ENCODE data around the gene GNLY. TPM values are rescaled to one million over a fixed set of nuclear protein-coding genes. Genes with fewer than 3 reads are reported as not detected.

GNLY gene
- polyA plus RNA-seq, 3 donors = 1.2 to 4.7 (median 2.3) TPM

DNA sequence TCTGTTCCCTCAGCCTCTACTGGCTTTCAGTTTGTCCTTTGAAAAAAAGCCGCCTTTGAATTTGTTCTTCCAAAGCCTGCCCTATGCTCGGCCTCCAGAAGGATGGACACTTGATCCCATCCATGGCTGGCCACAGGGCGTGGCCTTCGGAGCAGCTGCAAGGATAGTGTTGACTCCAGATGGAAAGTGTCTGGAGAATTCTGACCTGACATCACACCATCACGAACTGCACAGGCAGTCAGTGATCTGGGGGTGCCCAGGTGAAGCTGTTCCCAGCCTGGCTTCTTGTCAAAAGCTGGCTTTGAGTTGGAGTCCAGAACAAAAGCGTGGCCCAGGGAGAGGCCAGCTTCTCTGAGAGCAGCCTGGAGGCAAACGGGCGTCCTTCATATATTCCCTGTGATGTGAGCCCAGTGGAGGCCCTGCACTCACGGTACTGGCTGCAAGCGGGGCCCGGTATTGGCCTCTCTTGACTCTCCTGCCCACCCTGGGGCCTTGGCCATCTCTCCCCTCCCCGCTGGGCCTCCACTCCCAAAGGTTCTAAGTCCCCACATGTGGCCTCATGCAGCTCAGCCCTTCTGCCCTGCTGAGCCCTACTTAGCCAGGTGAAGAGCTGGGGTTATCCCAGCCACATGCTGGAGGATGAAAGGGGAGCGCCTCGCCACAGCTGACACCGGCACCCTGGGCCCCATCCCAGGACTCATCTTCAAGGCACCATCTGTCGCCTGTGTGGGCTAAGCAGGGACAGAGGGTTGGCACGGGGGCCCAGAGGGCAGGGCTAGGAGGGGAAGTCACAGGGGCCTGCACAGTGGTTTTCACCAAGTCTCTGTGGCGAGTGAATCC, 39.2 kb downstream of the GNLY start:
- WGBS, 3 donors = 84 to 90% (median 86%) methylated on average over 18 of the region's 18 CpGs
- no peak overlapping the region for H3K27ac ChIP-seq (ENCODE audit: low read depth, low read length)

DNA sequence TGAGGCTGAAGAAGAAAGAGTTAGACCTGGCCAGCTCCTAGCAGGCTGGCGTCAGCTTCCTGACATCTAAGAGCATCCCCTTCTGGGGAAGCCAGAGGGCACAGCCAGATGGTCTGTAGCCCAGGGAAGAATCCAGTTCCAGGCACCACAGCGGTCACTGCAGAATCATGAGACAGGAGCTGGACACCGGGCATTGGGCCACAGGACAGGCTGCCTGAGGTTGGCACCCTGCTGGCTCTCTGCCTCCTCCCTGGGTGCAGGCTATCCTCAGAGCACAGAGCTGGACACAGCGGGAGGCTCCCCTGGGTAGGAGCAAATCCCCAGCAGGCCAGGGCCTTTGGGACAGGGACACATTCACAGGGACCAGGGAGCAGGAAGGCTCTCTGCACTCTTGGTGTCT, 39.9 kb downstream of the GNLY start:
- 80 to 93% (median 92%) methylated on average over 4 of the region's 4 CpGs for WGBS, 3 donors
- no peak overlapping the region for H3K27ac ChIP-seq (ENCODE audit: low read depth, low read length)

DNA sequence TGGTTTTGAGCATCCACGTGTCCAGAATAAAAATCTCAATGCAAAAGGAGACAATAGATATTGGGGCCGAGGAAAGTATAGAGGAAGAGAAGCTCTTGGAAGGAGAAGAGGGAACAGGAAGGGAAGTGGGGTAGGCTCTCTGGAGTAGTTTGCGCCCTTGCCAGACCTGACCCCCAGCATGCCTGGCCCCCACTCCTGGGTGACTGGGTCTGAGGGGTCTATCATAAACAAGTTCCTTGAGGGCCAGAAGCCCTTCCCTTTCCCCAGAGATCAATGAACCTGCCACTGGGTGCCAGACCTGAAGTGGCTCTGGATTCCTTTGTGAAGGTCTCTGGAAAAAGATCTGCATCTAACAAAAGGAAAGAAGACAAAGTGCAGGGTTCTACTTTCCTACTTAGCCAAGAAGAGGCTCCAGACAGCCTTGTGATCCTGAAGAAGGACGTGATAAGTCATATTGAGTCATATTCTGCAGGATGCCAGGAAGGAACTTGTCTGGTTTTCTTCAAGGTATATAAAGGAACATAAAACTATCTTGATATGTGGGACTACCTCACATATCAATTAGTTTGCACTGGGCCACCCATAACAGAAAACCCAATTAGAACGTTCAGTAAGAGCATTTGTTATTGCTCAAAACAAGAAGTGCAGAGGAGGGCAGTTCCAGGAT, 40.9 kb downstream of the GNLY start:
- 79 to 85% (median 80%) methylated on average over 5 of the region's 5 CpGs for WGBS, 3 donors
- H3K27ac ChIP-seq (ENCODE audit: low read depth, low read length) = no peak overlapping the region

DNA sequence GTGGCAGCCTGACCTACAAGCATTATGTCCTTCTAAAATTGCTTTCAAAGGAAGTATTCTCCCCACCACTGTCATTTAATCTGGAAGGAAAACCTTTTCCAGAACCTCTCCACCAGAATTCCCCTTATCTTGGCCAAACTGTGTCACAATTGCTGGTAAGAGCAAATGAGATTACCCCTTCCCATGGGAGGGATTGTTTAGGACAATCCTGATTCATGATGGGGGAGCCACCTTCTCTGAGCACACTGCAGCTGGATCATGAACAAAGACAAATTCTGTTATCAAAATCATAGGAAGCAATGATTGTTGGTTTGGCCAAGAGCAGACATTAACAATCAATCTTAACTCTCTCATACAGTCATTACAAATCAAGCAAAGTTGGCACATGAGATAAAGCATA, 41.5 kb downstream of the GNLY start:
- no peak overlapping the region for H3K27ac ChIP-seq (ENCODE audit: low read depth, low read length)

DNA sequence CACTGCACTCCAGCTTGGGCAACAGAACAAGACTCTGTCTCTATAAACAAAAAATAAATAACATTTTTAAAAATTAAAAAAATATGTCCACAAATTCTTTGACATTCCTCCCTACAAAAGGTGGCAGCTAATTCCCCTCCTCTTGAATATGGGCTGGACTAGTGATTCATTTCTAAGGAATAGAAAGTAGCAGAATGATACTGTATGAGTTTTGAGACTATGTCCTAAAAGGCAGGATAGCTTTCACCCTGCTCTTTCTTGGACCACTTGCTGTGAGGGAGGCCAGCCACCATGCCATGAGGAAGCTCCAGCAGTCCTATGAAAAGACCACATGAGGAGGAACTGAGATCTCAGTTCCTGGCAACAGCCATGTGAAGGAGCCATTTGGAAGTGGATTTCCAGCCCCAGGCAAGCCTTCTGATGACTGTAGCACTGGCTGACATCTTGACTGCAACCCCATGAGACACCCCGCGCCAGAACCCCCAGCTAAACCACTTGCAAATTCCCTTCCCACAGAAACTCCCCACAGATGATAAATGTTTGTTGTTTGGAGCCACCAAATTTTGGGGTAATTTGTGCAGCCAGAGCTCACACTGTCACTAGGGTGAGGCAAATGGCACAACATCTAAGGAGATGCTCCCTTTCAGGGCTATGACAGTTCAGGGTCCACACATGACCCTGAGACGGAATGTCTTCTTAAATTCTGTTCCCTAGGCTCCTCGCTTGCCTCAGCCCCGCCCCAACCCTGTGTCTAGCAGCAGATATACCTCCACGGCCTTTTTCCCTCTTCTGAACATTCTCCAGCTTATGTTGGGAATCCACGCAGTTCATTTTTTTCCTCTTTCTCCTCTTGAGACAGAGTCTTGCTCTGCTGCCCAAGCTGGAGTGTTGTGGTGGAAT, 42.5 kb downstream of the GNLY start:
- 62 to 85% (median 85%) methylated on average over 7 of the region's 7 CpGs for WGBS, 3 donors
- no peak overlapping the region for H3K27ac ChIP-seq (ENCODE audit: low read depth, low read length)

DNA sequence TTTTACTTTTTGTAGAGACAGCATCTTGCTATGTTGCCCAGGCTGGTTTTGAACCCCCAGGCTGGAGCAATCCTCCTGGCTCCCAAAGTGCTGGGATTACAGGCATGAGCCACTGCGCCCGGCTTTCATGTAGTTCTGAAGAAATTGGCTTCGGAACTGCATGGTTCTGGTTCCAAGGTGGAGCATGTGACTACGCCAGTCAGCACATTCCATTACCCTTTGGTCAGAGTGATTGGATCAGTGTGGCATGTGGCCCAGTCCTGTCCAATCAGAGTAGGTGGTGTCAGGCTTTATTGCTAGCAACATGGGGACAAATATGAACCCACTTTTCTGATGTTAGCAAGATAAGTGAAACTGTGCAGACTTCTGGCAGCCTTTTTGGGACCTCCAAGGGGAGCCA, 43.3 kb downstream of the GNLY start:
- H3K27ac ChIP-seq (ENCODE audit: low read depth, low read length) = no peak overlapping the region
- 56 to 61% (median 60%) methylated on average over 4 of the region's 4 CpGs for WGBS, 3 donors

DNA sequence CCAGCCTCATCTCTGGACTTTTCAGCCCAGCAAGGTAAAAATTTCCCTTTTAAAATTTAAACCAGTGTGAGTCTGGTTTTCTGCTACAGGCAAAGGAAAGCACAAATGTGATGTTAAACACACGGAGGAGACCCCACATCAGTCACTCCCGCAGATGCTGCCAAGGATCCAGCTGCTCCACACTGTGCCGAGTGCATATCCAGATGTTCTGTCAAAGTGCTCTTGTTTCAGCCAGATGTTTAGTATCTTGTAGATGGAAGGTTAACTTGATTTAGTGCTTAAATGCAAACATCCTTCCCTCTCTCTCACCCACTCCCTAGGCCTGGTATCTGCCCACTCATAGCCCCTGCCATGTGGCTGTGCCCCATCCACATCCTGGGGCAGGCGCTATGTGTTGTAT, 43.8 kb downstream of the GNLY start:
- 74 to 85% (median 78%) methylated on average over 4 of the region's 4 CpGs for WGBS, 3 donors
- H3K27ac ChIP-seq (ENCODE audit: low read depth, low read length) = no peak overlapping the region

DNA sequence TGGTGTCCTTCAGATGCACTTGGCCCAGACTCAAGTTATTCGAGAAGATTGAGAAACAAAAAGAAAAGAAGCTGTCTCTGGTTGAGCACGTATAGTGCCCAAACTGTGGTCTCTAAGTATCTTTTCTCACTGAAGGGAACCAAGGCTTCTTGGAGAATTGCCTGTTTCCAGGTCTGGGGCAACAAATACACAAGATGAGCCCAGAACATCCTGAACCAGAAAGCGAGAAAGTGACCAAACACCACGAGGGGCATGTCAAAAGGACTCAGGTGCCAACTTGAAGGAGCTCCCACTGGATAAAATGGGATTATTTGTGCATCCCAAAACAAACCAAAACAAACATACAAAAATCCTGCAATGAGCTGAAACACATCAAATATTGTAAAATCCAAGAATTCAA, 46.0 kb downstream of the GNLY start:
- WGBS, 3 donors = 75 to 91% (median 81%) methylated on average over 4 of the region's 4 CpGs
- H3K27ac ChIP-seq (ENCODE audit: low read depth, low read length) = no peak overlapping the region

DNA sequence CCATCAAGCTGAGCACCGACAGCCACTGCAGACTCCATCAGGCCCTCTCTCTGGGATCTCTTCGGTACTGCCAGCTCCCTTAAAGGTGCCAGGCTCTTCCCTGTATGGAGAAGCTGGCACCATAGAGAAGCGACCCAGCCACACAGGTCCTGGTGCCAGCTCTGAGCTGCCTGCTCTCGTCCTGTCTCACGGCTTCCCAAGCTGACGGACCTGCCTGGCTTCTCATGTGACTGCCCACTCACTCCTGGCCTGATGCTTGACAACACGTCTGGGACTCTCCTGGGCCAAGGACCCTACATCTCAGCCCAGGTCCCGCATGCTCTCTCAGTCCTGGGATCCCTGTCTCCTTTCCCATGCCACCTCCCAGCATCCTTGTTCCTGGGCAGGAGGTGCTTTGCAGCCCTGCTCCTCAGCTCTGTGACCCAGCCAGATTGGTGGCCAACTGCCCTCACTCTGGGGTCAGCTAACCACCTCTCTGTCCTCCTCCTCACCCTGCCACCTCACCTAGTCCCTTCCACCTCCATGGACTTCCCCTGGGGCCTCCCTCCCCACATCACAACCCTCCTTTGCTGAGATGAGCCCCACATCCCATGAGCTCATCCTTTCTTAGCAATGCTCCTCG, 47.2 kb downstream of the GNLY start:
- H3K27ac ChIP-seq (ENCODE audit: low read depth, low read length) = peak overlapping the region; percentile 70
- 75 to 85% (median 83%) methylated on average over 9 of the region's 9 CpGs for WGBS, 3 donors

DNA sequence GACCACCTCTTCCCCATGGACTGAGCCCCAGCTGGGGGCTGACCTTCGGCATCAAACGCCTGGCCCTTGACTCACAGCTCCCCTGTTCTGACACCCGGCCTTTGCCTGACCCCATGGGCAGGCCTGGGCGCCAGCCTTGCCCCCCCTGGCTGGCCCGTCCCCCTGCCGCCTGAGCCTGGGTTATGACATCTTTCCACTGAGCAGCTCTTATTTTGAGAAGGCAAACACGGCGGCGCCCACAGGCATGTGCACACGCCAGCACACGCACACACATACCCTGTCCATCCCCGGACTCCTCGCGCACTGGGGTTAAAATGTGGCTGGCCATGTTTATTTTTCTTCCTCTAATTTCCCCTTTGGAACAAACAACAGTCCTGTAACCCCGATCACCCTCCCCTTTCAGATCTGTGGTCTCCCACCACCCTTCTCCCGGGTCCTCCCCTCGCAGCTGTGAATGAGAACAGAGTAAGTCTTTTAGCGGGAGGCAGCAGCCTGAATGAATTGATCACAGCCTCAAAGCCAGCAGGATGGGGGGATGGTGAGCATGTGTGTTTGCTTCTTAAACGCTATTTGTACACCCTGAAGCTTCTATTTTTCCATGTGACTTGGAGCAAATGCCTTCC, 47.8 kb downstream of the GNLY start:
- 30 to 38% (median 30%) methylated on average over 19 of the region's 19 CpGs for WGBS, 3 donors
- H3K27ac ChIP-seq (ENCODE audit: low read depth, low read length) = peak overlapping the region; percentile 70

DNA sequence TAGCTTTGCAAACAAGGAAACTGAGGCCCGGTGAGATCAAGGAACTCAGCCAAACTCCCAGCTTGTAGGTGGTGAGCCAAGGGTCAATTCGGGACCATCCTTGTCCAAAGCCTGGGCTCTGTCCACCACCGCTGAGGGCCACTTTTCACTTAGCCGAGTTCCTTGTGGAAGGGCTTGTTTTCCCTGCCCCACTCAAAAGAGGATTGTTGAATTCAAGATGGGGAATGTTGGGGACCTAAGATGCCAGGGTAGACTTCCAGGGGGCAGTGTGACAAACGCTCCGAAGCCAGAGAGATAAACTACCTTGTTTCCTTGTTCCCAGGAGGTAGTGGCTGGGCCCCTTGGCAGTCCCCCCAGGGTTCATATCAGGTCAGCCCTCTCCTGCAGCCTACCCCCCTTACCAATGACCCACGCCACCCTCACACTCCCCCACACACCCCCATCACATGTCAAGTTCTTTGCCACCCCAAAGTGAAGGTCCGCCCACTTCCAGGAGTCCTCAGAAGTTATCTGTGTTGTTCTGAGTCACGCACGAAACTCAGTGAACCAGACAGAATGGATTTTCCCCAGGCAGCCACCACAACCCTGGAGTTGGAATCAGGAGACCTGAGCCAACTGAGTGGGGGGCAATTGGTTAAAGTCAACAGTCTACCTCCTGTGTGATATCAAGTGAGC, 49.3 kb downstream of the GNLY start:
- WGBS, 3 donors = 49 to 73% (median 60%) methylated on average over 10 of the region's 10 CpGs
- H3K27ac ChIP-seq (ENCODE audit: low read depth, low read length) = no peak overlapping the region

DNA sequence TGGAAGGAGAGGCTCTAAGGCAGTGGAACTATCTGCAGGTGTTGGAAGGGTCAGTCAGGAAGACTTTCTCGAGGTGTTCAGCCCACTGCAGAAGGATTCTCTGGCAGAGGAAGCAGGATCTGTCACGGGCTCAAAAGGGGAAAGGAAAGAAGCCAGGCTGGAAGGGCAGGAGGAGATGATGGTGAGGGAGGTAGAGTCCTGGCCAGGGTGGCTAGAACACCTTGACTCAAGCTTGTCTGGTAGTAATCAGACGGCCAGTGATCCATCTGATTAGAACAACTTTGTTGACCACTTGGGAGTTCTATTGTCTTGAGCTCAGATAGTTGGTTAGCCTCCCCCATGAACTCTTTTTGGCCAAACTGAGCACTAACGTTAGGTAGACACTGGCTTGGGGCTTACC, 49.9 kb downstream of the GNLY start:
- no peak overlapping the region for H3K27ac ChIP-seq (ENCODE audit: low read depth, low read length)
- WGBS, 3 donors = 39 to 61% (median 47%) methylated on average over 4 of the region's 4 CpGs

DNA sequence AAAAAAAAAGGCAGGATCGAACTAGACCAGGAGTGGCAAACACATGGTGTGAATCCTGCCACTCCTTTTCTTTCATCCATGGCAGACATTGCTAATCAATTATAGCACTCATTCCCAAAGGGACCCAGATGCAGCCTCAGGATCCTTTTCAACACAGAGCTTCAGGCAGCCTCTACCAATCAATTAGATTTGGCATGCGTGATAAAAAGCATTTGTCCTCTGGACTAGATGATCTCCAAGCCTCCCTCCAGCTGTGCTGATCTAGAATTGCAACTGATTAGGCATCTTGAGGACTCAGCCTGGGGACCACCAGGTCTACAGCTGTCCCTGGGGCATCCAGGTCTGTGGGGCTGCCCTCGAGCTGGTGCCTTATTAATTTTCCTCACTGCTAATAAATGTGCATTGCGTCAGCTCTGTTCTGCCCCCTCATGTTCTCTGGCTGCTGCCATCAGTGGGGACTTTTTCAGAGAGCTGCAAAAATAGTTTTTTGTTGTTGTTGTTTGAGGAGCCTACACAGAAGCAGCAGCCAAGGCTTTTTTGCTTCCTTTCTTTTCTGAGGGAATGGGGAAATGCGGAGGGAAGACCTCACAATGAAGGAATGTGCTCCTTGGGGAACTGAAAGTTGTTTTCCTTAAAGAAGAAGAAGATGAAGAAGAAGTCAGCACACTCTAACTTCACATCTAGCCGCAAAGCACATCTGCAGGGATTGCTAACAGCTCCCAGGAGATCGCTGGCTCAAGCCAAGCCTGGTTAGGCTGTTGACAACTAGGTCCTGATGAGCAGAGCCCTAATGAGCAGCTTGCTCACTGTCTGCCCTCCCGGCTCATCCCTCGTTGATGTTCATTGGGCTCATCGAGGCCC, 50.8 kb downstream of the GNLY start:
- no peak overlapping the region for H3K27ac ChIP-seq (ENCODE audit: low read depth, low read length)
- 34 to 67% (median 38%) methylated on average over 10 of the region's 10 CpGs for WGBS, 3 donors

DNA sequence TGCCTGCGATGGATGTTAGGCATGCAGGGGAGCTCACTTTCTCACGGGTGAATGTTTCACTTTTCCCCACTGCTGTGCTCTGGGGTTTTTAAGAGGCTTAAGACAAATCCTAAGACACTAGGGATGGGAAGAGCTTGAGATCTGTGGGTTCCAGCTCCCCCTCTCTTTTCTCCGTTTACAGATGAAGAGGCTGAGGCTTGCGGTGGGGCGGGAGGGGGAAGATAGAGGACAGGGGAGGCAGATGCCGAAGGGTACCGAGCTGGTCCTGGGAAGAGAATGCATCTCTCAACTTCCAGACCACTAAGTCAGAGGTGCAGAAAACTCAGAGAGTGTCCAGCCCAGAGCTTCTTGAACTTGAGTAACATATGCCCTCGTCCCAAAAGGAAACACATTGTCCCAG, 51.5 kb downstream of the GNLY start:
- H3K27ac ChIP-seq (ENCODE audit: low read depth, low read length) = no peak overlapping the region
- 43 to 73% (median 46%) methylated on average over 8 of the region's 8 CpGs for WGBS, 3 donors

DNA sequence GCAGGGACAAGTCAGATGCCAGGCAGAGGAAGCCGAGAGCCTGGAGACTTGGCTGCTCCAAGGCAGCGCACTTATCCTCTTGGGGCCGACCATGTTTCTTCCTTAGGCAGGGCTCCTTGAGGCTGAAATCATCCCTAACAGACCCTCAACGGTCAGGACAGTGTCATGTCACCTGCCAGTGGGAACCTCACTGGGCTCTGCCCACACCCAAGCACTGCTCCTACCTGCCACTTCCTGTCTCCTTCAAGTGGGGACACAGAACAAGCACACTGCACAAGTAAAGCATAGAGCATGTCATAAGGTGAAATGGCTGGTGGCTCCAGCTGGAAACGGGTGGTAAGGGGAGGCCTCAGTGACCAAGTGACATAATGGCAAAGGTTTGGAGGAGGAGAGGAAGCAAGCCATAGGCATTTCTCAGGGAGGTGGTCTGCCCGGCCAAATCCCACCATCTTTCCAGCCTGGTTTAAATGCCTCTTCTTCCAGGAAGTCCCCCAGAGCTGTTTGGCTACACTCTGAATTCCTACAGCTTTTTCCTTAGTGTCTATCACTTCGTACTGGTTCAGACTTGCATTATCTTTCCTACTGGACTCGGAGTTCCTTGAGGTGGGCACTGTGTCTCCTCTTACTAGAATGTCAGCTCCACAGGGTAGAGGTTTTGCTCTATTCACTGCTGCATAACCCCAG, 52.3 kb downstream of the GNLY start:
- no peak overlapping the region for H3K27ac ChIP-seq (ENCODE audit: low read depth, low read length)
- 74 to 80% (median 74%) methylated on average over 8 of the region's 8 CpGs for WGBS, 3 donors

DNA sequence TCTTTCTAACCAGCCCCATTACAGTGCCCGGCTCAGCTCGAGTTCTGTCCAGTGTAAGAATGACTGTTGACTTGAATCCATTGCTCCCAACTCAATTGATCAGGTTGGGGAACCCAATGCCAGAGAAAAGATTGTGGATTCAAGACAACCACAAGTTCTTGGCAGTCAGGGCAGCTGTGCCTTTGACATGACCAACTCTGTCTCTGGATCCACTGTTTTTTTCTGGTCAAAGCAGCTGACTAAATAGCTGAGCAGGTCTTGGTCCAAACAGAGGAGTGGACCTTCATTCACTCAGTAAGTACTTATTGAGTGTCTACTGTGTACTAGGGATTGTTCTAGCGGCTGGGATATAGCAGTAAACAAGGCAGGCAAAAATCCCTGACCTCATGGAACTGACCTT, 53.3 kb downstream of the GNLY start:
- 91 to 96% (median 92%) methylated on average over 3 of the region's 3 CpGs for WGBS, 3 donors

More for the DNA sequence above, 53.3 kb downstream of the GNLY start:
- no peak overlapping the region for H3K27ac ChIP-seq (ENCODE audit: low read depth, low read length)

Measured in adipose tissue (tissue), 3 donors.